ENCODE results near the gene SCGB1C1. TPM values are rescaled to one million over a fixed set of nuclear protein-coding genes. Genes with fewer than 3 reads are reported as not detected.

The SCGB1C1 gene
- polyA plus RNA-seq, 1 donor (not counting 4 experiments of a cell fraction or from before 2014, with no cell fraction given) = not detected

GRCh38 chr11:210803-211180, 17.9 kb downstream of the SCGB1C1 start:
- TF ChIP-seq, protein P1, sequence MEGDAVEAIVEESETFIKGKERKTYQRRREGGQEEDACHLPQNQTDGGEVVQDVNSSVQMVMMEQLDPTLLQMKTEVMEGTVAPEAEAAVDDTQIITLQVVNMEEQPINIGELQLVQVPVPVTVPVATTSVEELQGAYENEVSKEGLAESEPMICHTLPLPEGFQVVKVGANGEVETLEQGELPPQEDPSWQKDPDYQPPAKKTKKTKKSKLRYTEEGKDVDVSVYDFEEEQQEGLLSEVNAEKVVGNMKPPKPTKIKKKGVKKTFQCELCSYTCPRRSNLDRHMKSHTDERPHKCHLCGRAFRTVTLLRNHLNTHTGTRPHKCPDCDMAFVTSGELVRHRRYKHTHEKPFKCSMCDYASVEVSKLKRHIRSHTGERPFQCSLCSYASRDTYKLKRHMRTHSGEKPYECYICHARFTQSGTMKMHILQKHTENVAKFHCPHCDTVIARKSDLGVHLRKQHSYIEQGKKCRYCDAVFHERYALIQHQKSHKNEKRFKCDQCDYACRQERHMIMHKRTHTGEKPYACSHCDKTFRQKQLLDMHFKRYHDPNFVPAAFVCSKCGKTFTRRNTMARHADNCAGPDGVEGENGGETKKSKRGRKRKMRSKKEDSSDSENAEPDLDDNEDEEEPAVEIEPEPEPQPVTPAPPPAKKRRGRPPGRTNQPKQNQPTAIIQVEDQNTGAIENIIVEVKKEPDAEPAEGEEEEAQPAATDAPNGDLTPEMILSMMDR (optimal IDR thresholded peaks at IDR 0.05 in 1 of 3, IDR thresholded peaks at IDR 0.05 in 1 of 3, conservative IDR thresholded peaks at IDR 0.05 in 1 of 3; ENCODE audit: extremely low read depth in 1 of 3, insufficient read depth in 2 of 3, low read length in 3 of 3) = no peak
- TF ChIP-seq EZH2 (IDR thresholded peaks at IDR 0.05; ENCODE audit: low read length) = no peak
- Histone ChIP-seq H3K9me1 (ENCODE audit: control insufficient read depth, extremely low read depth, insufficient read depth, low read length) (peaks cover 2% of the 10 kb centered on the region), H3K9me3 (ENCODE audit: control insufficient read depth, low read depth, low read length) (no peaks in the 10 kb centered on the region), H2AFZ (ENCODE audit: control insufficient read depth, low read length) (no peak overlapping the region), H3K79me2 (ENCODE audit: control insufficient read depth, insufficient read depth, low read length) (peaks cover 59% of the 10 kb centered on the region), H4K20me1 (ENCODE audit: control insufficient read depth, extremely low read depth, insufficient read depth, low read length) (peaks cover 7% of the 10 kb centered on the region), H3K36me3 (ENCODE audit: control insufficient read depth in 2 of 2, extremely low read depth in 1 of 2, insufficient read depth in 2 of 2, low read length in 2 of 2) (peaks cover 37 to 66% of the 10 kb centered on the region in 2 experiments), H3K9ac (ENCODE audit: control insufficient read depth, extremely low read depth, insufficient read depth, low read length) (peak overlapping the region; percentile 85), H3K27ac (ENCODE audit: control insufficient read depth, insufficient read depth, low read length) (peak overlapping the region; percentile 80), H3K27me3 (ENCODE audit: control insufficient read depth, extremely low read depth, insufficient read depth, low read length) (no peaks in the 10 kb centered on the region), H3K4me2 (ENCODE audit: control insufficient read depth, extremely low read depth, insufficient read depth, low read depth, low read length) (peak overlapping the region; percentile 98), H3K4me3 (ENCODE audit: control insufficient read depth in 2 of 3, extremely low read depth in 1 of 3, insufficient read depth in 2 of 3, low read depth in 1 of 3, low read length in 3 of 3) (no peak overlapping the region), H3K4me1 (ENCODE audit: control insufficient read depth, extremely low read depth, insufficient read depth, low read length) (peaks cover 22% of the 10 kb centered on the region)
- no peak for DNase-seq (ENCODE audit: low read depth, low spot score)
- dilution Hi-C loops (cut with MboI; ENCODE audit: extremely low pct_ligation_motif_present, low sequenced_read_pairs) = no loop called here
- no peak for FAIRE-seq

DNA sequence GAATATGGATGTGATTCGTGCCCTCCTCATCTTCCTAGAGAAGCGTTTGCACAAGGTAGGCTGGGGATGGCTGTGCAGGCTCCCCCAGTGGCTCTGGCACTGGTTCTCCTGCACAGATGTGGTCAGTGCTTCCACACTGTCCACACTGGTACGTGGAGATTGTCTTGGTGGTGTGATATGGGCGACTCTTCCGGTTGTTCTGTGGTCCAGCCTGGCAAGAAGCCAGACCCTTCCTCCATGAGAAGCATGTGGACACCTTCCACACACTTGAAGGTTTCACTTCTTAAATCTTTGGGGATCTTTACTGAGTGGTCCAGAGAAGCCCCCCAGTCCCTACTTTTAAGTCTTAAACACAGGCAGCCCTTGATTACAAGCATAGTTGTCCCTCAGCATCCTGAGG, 18.4 kb downstream of the SCGB1C1 start:
- Histone ChIP-seq H2AFZ (ENCODE audit: control insufficient read depth, low read length) (no peak overlapping the region), H3K9ac (ENCODE audit: control insufficient read depth, extremely low read depth, insufficient read depth, low read length) (no peak overlapping the region), H3K36me3 (ENCODE audit: control insufficient read depth in 2 of 2, extremely low read depth in 1 of 2, insufficient read depth in 2 of 2, low read length in 2 of 2) (peaks cover 38 to 64% of the 10 kb centered on the region in 2 experiments), H3K9me1 (ENCODE audit: control insufficient read depth, extremely low read depth, insufficient read depth, low read length) (no peaks in the 10 kb centered on the region), H3K27me3 (ENCODE audit: control insufficient read depth, extremely low read depth, insufficient read depth, low read length) (no peaks in the 10 kb centered on the region), H4K20me1 (ENCODE audit: control insufficient read depth, extremely low read depth, insufficient read depth, low read length) (peaks cover 3% of the 10 kb centered on the region), H3K27ac (ENCODE audit: control insufficient read depth, insufficient read depth, low read length) (no peak overlapping the region), H3K4me1 (ENCODE audit: control insufficient read depth, extremely low read depth, insufficient read depth, low read length) (peaks cover 17% of the 10 kb centered on the region), H3K4me3 (ENCODE audit: control insufficient read depth in 2 of 3, extremely low read depth in 1 of 3, insufficient read depth in 2 of 3, low read depth in 1 of 3, low read length in 3 of 3) (no peak overlapping the region), H3K79me2 (ENCODE audit: control insufficient read depth, insufficient read depth, low read length) (peaks cover 54% of the 10 kb centered on the region), H3K9me3 (ENCODE audit: control insufficient read depth, low read depth, low read length) (no peaks in the 10 kb centered on the region), H3K4me2 (ENCODE audit: control insufficient read depth, extremely low read depth, insufficient read depth, low read depth, low read length) (no peak overlapping the region)
- no peak for FAIRE-seq
- TF ChIP-seq, protein P1 (optimal IDR thresholded peaks at IDR 0.05 in 1 of 3, IDR thresholded peaks at IDR 0.05 in 1 of 3, conservative IDR thresholded peaks at IDR 0.05 in 1 of 3; ENCODE audit: extremely low read depth in 1 of 3, insufficient read depth in 2 of 3, low read length in 3 of 3) = no peak
- TF ChIP-seq EZH2 (IDR thresholded peaks at IDR 0.05; ENCODE audit: low read length) = no peak
- DNase-seq (ENCODE audit: low read depth, low spot score) = no peak
- dilution Hi-C loops (cut with MboI; ENCODE audit: extremely low pct_ligation_motif_present, low sequenced_read_pairs) = no loop called here
